GM21576 (cell line): Measurements from ENCODE around the gene FABP6.

Source experiments
- ATAC-seq: cut with Tn5 transposase; IDR thresholded peaks from one replicate; pipeline ENCODE4 v1.9.1; 2021; ENCODE audit warnings: mild to moderate bottlenecking, moderate library complexity; ENCODE audit not compliant: unreplicated experiment

FABP6 gene

GRCh38 chr5:160260881-160261815, 31.8 kb downstream of the FABP6 start:
- ATAC-seq: peak; percentile 41

DNA sequence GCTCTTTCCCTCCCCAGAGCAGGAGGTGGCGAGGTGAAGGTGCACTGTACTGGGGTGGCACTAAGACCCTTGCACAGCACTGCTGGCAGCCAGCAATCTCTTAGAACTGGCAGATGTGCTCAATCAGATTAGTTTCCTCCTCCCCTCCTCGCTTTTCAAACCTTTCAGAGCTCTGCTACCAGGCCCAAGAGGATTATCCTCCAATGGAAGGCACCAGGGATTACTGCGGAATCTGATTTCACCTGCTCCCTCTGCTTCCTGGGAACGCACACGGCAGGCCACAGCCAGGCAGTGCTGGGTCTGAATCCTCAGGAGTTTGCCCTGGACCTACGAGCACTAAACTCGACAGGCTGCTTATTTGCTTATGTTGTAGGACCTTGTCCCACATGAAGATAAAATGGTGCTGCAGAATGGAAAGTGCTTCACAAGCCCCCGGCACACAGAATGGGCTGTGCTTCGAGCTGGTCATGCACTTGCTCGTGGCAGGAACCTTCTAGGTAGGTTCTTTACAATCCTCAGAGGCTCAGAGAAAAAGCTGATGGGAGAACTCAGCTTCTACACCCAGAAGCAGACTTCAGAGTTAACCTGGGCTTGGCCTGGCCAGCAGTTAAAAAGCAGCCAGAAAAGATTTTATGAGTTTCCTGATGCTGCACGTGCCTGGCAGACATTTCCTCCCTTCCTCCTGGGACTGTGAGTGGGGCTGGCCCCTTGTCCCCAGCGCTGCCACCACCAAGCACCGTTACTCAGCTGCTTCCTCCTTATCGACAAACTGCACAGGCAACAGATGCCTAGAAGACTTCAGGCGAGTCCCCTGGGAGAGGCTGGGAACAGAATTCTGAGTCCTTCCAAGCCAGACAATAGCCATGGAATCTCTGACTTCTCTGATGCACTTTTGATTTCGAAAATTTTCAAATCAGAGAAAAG, 33.1 kb downstream of the FABP6 start:
- ATAC-seq: no peak

GRCh38 chr5:160263326-160263855, 34.1 kb downstream of the FABP6 start:
- ATAC-seq: no peak

DNA sequence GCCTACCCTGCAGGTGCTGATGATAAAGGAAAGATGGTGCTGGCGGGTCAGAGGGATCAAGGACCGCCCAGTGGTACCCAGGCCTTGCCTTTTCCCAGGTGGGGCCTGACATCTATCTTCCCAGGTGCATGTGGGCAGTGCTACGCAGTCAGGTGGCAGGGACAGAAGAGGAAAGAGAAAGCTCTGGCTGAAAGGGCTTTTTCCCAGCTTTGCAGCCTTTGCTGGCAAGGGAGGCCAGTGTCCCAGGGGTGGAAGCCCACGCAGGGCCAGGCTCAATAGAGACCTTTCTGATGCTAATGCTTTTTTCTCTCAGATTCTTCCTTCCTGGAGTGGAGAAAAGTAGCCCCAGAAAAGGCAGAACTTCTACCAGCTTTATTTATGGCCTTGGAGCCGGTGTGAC, 36.7 kb downstream of the FABP6 start:
- no peak for ATAC-seq

DNA sequence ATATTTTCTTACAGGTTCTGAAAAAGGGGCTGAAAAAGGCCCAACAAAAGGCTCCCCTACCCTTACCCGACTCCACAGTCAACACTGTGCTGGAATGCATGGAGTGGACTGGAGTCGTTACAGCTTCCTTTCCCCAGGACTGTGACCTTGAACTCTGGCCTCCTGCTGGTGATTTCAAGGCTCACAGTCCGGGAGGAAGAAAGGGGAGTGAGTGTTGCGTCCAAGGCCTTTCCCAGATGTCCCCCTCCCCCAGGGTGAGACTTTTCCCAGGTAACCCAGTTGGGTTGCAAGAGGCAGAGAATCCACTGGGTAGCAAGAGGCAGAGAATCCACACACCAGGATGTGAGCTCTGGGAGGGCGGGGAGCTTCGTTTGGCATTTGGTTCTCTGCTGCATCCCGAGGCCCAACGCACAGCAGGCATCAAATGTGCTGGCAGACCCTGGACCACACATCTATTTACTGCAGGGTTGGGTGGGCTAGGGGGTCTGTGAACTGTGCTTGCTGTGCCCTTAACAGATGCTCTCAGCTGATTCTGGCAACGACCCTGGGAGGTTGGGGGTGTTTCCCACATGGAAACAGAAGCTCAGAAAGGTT, 37.5 kb downstream of the FABP6 start:
- no peak for ATAC-seq

GRCh38 chr5:160268121-160268520, 38.8 kb downstream of the FABP6 start:
- no peak for ATAC-seq

DNA sequence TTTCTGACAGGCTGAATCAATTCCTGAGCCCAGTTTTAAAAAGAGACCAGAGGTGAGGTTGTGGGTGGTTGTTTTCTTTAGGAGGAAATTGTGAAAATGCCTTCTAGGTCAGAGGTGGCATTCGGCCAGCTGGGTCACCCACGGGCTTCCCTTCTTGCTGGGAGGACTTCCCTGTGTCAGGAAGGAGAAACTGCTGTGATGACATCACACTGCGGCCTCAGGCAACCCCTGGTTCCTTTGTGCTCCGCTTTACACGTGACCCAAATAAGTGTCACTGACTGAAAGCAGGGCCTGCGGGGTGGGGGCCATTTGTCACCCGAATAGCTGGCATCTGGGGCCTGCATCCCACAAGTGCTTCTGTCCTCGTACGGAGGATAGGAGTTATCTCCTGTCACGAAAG, 39.7 kb downstream of the FABP6 start:
- ATAC-seq: no peak

GRCh38 chr5:160270704-160271103, 41.4 kb downstream of the FABP6 start:
- ATAC-seq: no peak

- ATAC-seq: peak; percentile 71
These were observed 42.1 kb downstream of the FABP6 start for GRCh38 chr5:160271396-160271795.

GRCh38 chr5:160271836-160272235, 42.5 kb downstream of the FABP6 start:
- no peak for ATAC-seq

GRCh38 chr5:160272264-160272663, 43.0 kb downstream of the FABP6 start:
- ATAC-seq: no peak

GRCh38 chr5:160272889-160273288, 43.6 kb downstream of the FABP6 start:
- no peak for ATAC-seq

DNA sequence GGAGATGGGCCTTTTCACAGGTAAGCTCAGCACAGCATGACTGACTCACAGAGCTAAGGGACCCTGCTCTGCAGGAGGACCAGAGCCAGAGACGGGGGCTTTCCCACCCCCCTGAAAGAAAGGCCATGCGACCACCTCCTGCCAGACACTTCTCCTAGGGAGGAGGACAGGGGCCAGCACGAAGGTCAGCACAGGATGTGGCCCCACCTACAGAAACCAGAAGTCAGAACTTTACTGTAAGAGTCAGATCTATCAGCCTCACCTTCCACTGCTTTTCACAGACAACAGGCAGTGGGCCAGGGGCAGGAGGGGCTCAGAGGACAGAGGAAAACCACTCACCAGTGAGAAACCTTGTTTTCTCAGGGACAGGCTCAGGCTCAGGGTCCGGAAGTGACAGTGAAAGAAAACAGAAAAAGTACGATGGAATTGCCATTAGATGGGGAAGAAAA, 45.2 kb downstream of the FABP6 start:
- no peak for ATAC-seq

- ATAC-seq: no peak
These were observed 49.0 kb downstream of the FABP6 start for GRCh38 chr5:160278343-160278742.

DNA sequence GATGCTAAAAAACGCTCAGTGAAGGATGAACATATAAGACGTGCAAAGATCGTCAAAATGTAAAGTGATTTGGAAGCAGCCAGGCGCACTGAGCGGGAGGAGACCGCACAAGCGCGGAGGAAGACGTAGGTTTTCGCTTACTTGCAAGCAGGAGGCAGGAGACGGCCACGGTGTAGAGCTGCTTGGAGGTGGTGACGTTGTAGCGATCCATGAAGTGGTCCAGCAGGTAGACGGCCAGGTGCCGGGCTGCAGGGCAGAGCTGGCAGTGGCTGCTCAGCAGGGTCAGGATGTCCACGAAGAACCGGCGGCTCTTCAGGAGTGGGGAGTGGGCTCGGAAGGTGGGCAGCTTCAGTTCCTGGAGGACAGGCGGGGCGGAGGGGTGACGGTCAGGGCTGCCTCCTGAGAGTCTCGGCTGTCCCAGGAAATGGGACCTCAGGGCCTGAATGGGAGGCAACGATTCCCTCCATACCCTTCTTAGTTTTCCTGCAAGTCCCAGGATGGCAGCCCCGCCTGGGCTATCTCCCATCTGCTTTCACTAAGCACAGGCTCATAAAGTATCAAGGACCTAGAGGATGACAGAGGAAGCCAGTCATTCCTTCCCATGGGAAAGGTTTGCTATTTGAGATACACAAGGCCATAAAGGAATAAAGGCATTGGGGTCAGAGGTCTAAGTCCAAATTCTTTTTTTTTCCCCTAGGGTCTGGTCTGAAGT, 51.2 kb downstream of the FABP6 start:
- no peak for ATAC-seq

DNA sequence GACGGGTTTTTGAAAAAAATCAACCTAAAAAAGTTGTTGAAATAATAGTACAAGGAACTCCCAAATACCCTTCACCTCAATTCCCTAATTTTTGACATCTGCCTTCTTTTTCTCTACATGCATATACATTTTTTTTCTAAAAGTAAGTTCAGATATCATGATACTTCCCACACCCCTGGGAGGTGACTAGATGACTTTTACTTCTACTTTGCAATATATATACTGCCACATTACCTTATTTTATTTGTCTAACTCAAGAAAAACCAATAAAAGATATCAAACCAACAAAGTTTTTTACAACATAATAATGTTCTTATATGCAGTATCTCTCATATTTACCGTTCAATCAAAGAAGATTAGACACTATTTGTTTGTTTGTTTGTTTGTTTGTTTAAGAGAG, 52.0 kb downstream of the FABP6 start:
- ATAC-seq: no peak

GRCh38 chr5:160284291-160284873, 55.1 kb downstream of the FABP6 start:
- ATAC-seq: no peak

GRCh38 chr5:160285316-160285715, 56.0 kb downstream of the FABP6 start:
- ATAC-seq: no peak

- no peak for ATAC-seq
These were observed 57.6 kb downstream of the FABP6 start for GRCh38 chr5:160286947-160287346.
